H9 (cell line): ENCODE results near the gene KIAA0825. TPM values are rescaled to one million over a fixed set of nuclear protein-coding genes. Genes with fewer than 3 reads are reported as not detected.

ENCODE experiments used
- DNase-seq: peaks from one replicate; pipeline ENCODE4 v3.0.0-alpha.2; 2017
- H2AFZ ChIP-seq: one replicate; pipeline ENCODE4 v1.6.1; 2013; ENCODE audit warnings: mild to moderate bottlenecking, low read length, control low read depth, moderate library complexity
- H2AK5ac ChIP-seq: 2 replicates; pipeline ENCODE4 v1.6.1; 2013; ENCODE audit warnings: low read length, control low read depth, mixed read lengths; ENCODE audit not compliant: insufficient read length
- H2BK120ac ChIP-seq: one replicate; pipeline ENCODE4 v1.6.1; 2013; ENCODE audit warnings: low read depth, mild to moderate bottlenecking, low read length, control low read depth, inconsistent platforms; ENCODE audit not compliant: poor library complexity, severe bottlenecking
- H2BK12ac ChIP-seq: 2 replicates; pipeline ENCODE4 v1.6.1; 2013; ENCODE audit warnings: low read length, control low read depth, mixed read lengths, low read depth; ENCODE audit not compliant: insufficient read length
- H2BK15ac ChIP-seq: 2 replicates; pipeline ENCODE4 v1.6.1; 2013; ENCODE audit warnings: low read depth, low read length, control low read depth
- H2BK20ac ChIP-seq: one replicate; pipeline ENCODE4 v1.6.1; 2013; ENCODE audit warnings: low read depth, mild to moderate bottlenecking, low read length, control low read depth, inconsistent platforms; ENCODE audit not compliant: poor library complexity, severe bottlenecking
- H2BK5ac ChIP-seq: 2 replicates; pipeline ENCODE4 v1.6.1; 2013; ENCODE audit warnings: low read length, control low read depth, mixed read lengths; ENCODE audit not compliant: insufficient read length
- H3K14ac ChIP-seq: 2 replicates; pipeline ENCODE4 v1.6.1; 2013; ENCODE audit warnings: low read length, control low read depth; ENCODE audit not compliant: insufficient read depth
- H3K18ac ChIP-seq: 2 replicates; pipeline ENCODE4 v1.6.1; 2013; ENCODE audit warnings: low read depth, mild to moderate bottlenecking, mixed read lengths, low read length, control low read depth; ENCODE audit not compliant: insufficient read length
- H3K23ac ChIP-seq: 2 replicates; pipeline ENCODE4 v1.6.1; 2013; ENCODE audit warnings: low read length, control low read depth, mixed read lengths, low read depth; ENCODE audit not compliant: insufficient read length
- H3K23me2 ChIP-seq: 2 replicates; pipeline ENCODE4 v1.6.1; 2013; ENCODE audit warnings: low read depth, mild to moderate bottlenecking, mixed read lengths, low read length, control low read depth; ENCODE audit not compliant: insufficient read length, poor library complexity, severe bottlenecking
- H3K27ac ChIP-seq: 2 replicates; pipeline ENCODE4 v1.5.1; 2013; ENCODE audit warnings: low read length, control low read depth, mixed read lengths, low read depth; ENCODE audit not compliant: insufficient read length
- H3K27me3 ChIP-seq: 2 replicates; pipeline ENCODE4 v1.6.1; 2013; ENCODE audit warnings: low read length, control low read depth, inconsistent platforms; ENCODE audit not compliant: insufficient read depth
- H3K4ac ChIP-seq: 2 replicates; pipeline ENCODE4 v1.6.1; 2013; ENCODE audit warnings: low read depth, mild to moderate bottlenecking, control low read depth, inconsistent platforms, low read length, moderate library complexity
- H3K4me1 ChIP-seq: 2 replicates; pipeline ENCODE4 v1.6.1; 2013; ENCODE audit warnings: low read length, control low read depth, inconsistent platforms; ENCODE audit not compliant: insufficient read depth
- H3K4me2 ChIP-seq: 2 replicates; pipeline ENCODE4 v1.6.1; 2013; ENCODE audit warnings: low read length, control low read depth, mixed read lengths; ENCODE audit not compliant: insufficient read length, insufficient read depth
- H3K56ac ChIP-seq: 2 replicates; pipeline ENCODE4 v1.6.1; 2013; ENCODE audit warnings: low read depth, mild to moderate bottlenecking, mixed read lengths, low read length, control low read depth; ENCODE audit not compliant: insufficient read length
- H3K79me1 ChIP-seq: 2 replicates; pipeline ENCODE4 v1.6.1; 2013; ENCODE audit warnings: low read depth, mild to moderate bottlenecking, moderate library complexity, low read length, control low read depth, inconsistent platforms; ENCODE audit not compliant: insufficient read depth, poor library complexity, severe bottlenecking
- H3K79me2 ChIP-seq: 2 replicates; pipeline ENCODE4 v1.6.1; 2013; ENCODE audit warnings: low read length, control low read depth, inconsistent platforms; ENCODE audit not compliant: insufficient read depth
- H3K9ac ChIP-seq: 2 replicates; pipeline ENCODE4 v1.6.1; 2013; ENCODE audit warnings: low read length, control low read depth, mixed read lengths; ENCODE audit not compliant: insufficient read length; ENCODE audit errors: extremely low read depth
- H3K9me3 ChIP-seq: one replicate; pipeline ENCODE4 v1.6.1; 2013; ENCODE audit warnings: low read depth, low read length, inconsistent platforms; ENCODE audit not compliant: control insufficient read depth
- H3T11ph ChIP-seq: one replicate; pipeline ENCODE4 v1.6.1; 2013; ENCODE audit warnings: mild to moderate bottlenecking, low read length, control low read depth, inconsistent platforms
- H4K20me1 ChIP-seq: one replicate; pipeline ENCODE4 v1.6.1; 2013; ENCODE audit not compliant: control insufficient read depth, insufficient read length, insufficient read depth
- H4K5ac ChIP-seq: 2 replicates; pipeline ENCODE4 v1.6.1; 2013; ENCODE audit warnings: low read depth, mild to moderate bottlenecking, mixed read lengths, low read length, control low read depth; ENCODE audit not compliant: insufficient read length
- H4K8ac ChIP-seq: replicated peaks from 2 replicates; pipeline ENCODE4 v1.6.1; 2013; ENCODE audit warnings: low read length, control low read depth, mixed read lengths, low read depth; ENCODE audit not compliant: insufficient read length
- H4K91ac ChIP-seq: 2 replicates; pipeline ENCODE4 v1.6.1; 2013; ENCODE audit warnings: low read depth, mild to moderate bottlenecking, moderate library complexity, mixed read lengths, low read length, control low read depth; ENCODE audit not compliant: insufficient read length
- H3K27ac Mint-ChIP-seq, 3 experiments: 2 replicates in 2 of 3; 3 replicates in 1 of 3; pipeline ENCODE4 v1.8.0; 2020 to 2021; ENCODE audit warnings: mixed read lengths in 3 of 3, mild to moderate bottlenecking in 1 of 3, moderate library complexity in 1 of 3
- H3K27me3 Mint-ChIP-seq: 2 replicates; pipeline ENCODE4 v1.8.0; 2021; ENCODE audit warnings: low read depth, mild to moderate bottlenecking, moderate library complexity, mixed read lengths
- H3K36me3 Mint-ChIP-seq, 3 experiments: 2 replicates in 2 of 3; 3 replicates in 1 of 3; pipeline ENCODE4 v1.8.0; 2020 to 2021; ENCODE audit warnings: low read depth in 3 of 3, mixed read lengths in 3 of 3; ENCODE audit not compliant: insufficient read depth in 1 of 3
- H3K4me1 Mint-ChIP-seq, 2 experiments: 2 replicates each; pipeline ENCODE4 v1.8.0; 2020; ENCODE audit warnings: mixed read lengths in 2 of 2
- H3K4me3 Mint-ChIP-seq, 2 experiments: 2 replicates in 1 of 2; 3 replicates in 1 of 2; pipeline ENCODE4 v1.8.0; 2020 to 2021; ENCODE audit warnings: mild to moderate bottlenecking in 2 of 2, mixed read lengths in 2 of 2, moderate library complexity in 1 of 2
- H3K9me3 Mint-ChIP-seq, 2 experiments: 2 replicates in 1 of 2; 3 replicates in 1 of 2; pipeline ENCODE4 v1.8.0; 2020; ENCODE audit warnings: mild to moderate bottlenecking in 2 of 2, mixed read lengths in 2 of 2, moderate library complexity in 1 of 2
- WGBS: extraction: QIAGEN DNeasy Blood & Tissue Kit; methylation state at CpG from one replicate; pipeline ENCODE4 v1.1.7; 2013; ENCODE audit warnings: missing lambda C conversion rate, low lambda C conversion rate, mixed read lengths; ENCODE audit not compliant: insufficient read length; ENCODE audit errors: extremely low coverage; 5-methylcytosine and 5-hydroxymethylcytosine counted together
- total RNA-seq: library from RNA; stranded (reverse); gene quantifications from 2 replicates; pipeline ENCODE4 v1.2.1, GENCODE V29; 2021
- TF ChIP-seq, protein P1 (sequence below): fragments of 200-600 bp; sonication (generic); conservative IDR thresholded peaks from 3 replicates; pipeline ENCODE4 v1.8.0; 2021; ENCODE audit warnings: antibody characterized with exemption, mild to moderate bottlenecking

Gene KIAA0825
- total RNA-seq, 1 experiment from 2014 or later, result 1.8 TPM

DNA sequence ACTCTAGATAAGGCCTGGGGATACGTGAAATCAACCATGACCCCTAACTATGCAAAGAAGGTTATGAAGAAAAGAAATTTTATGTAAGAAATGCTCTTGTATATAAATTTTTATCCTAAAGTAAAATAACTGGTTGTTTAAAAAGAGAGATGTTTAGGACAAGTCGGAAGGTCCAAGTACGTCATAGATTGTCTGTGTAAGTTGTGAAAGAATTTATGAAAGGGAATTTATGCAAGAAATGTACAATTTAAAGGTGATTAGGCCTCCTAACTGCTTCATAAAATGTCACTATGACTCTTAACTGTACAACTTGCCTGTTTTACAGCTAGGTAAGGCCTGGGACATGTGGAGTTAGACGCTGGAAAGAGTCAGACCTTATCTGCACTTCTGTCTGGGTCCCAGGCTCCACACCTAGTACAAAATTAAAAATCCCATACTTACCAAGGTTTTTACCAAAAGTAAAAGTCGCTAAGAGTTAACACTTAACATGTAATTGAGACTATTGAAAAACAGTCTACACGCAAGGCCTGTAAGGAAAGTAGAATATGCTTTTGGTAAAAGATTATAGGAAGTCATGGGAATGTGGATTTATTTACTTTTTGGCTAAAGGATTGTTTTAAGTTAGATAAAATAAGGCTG lies 77.4 kb downstream of the KIAA0825 start:
- Histone ChIP-seq H3K79me1 (no peaks in the 10 kb centered on the region), H3K4me2 (no peak overlapping the region), H4K91ac (no peak overlapping the region), H3K23me2 (no peaks in the 10 kb centered on the region), H2BK15ac (no peak overlapping the region), H3K18ac (no peak overlapping the region), H3K79me2 (no peaks in the 10 kb centered on the region), H3K4me1 (no peaks in the 10 kb centered on the region), H3K27ac (no peak overlapping the region), H2AK5ac (no peak overlapping the region), H3K4ac (no peak overlapping the region), H3T11ph (no peak overlapping the region), H2AFZ (no peak overlapping the region), H4K5ac (no peak overlapping the region), H3K9ac (no peak overlapping the region), H3K23ac (no peak overlapping the region), H3K14ac (no peak overlapping the region), H3K9me3 (peaks cover 19% of the 10 kb centered on the region), H4K8ac (no peak overlapping the region), H2BK5ac (no peak overlapping the region), H3K56ac (no peak overlapping the region), H2BK20ac (no peak overlapping the region), H4K20me1 (no peaks in the 10 kb centered on the region), H2BK12ac (no peak overlapping the region), H3K27me3 (no peaks in the 10 kb centered on the region), H2BK120ac (no peak overlapping the region)
- Mint-ChIP-seq H3K9me3 (peaks cover 55 to 69% of the 10 kb centered on the region in 2 experiments), H3K4me3 (no peak overlapping the region), H3K4me1 (0 out of 4 replicates have a peak, but pooled peaks cover 0 to 2% of the 10 kb centered on the region in 2 experiments), H3K27me3 (no peaks in the 10 kb centered on the region; the same call in 1 of the 2 replicates), H3K27ac (no peak overlapping the region), H3K36me3 (peaks cover 33 to 67% (median 41%) of the 10 kb centered on the region in 3 experiments)
- DNase-seq, result no peak
- TF ChIP-seq, protein P1, sequence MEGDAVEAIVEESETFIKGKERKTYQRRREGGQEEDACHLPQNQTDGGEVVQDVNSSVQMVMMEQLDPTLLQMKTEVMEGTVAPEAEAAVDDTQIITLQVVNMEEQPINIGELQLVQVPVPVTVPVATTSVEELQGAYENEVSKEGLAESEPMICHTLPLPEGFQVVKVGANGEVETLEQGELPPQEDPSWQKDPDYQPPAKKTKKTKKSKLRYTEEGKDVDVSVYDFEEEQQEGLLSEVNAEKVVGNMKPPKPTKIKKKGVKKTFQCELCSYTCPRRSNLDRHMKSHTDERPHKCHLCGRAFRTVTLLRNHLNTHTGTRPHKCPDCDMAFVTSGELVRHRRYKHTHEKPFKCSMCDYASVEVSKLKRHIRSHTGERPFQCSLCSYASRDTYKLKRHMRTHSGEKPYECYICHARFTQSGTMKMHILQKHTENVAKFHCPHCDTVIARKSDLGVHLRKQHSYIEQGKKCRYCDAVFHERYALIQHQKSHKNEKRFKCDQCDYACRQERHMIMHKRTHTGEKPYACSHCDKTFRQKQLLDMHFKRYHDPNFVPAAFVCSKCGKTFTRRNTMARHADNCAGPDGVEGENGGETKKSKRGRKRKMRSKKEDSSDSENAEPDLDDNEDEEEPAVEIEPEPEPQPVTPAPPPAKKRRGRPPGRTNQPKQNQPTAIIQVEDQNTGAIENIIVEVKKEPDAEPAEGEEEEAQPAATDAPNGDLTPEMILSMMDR, result no peak
- no CpG with 5 or more reads among the region's 6 CpGs for WGBS
